Spleen (tissue), 11 donors: Measurements from ENCODE around the gene NUDT14. TPM values are rescaled to one million over a fixed set of nuclear protein-coding genes. Genes with fewer than 3 reads are reported as not detected.

Experiments used
- DNase-seq: peaks from one replicate; pipeline ENCODE4 v3.0.0-alpha.2; 2020
- H3K27ac ChIP-seq, 8 donors: fragments of 200-600 bp; sonication (generic) in 7 of 8; 1 replicate in 4 of 8; 2 replicates in 4 of 8; pipeline versions ENCODE4 v1.5.0 to v1.8.0; 2016 to 2021; ENCODE audit warnings: inconsistent platforms in 4 of 8, mild to moderate bottlenecking in 4 of 8, moderate library complexity in 1 of 8
- H3K27me3 ChIP-seq, 7 donors: fragments of 200-600 bp; sonication (generic) in 6 of 7; replicated peaks in 1 of 7; 1 replicate in 4 of 7; 2 replicates in 3 of 7; pipeline versions ENCODE4 v1.5.0 to v1.8.0; 2016 to 2021; ENCODE audit warnings: inconsistent platforms in 3 of 7, mild to moderate bottlenecking in 1 of 7
- H3K36me3 ChIP-seq, 6 donors: fragments of 200-600 bp; sonication (generic) in 5 of 6; 1 replicate in 4 of 6; 2 replicates in 2 of 6; pipeline versions ENCODE4 v1.5.0 to v1.8.0; 2016 to 2021; ENCODE audit warnings: inconsistent platforms in 2 of 6
- H3K4me1 ChIP-seq, 6 donors: fragments of 200-600 bp; sonication (generic) in 5 of 6; 1 replicate in 3 of 6; 2 replicates in 3 of 6; pipeline versions ENCODE4 v1.5.0 to v1.8.0; 2016 to 2021; ENCODE audit warnings: inconsistent platforms in 3 of 6
- H3K4me3 ChIP-seq, 8 donors: fragments of 200-600 bp; sonication (generic) in 7 of 8; 1 replicate in 4 of 8; 2 replicates in 4 of 8; pipeline versions ENCODE4 v1.5.0 to v1.8.0; 2016 to 2021; ENCODE audit warnings: inconsistent platforms in 4 of 8, mild to moderate bottlenecking in 4 of 8, moderate library complexity in 2 of 8
- H3K9me3 ChIP-seq, 8 donors: fragments of 200-600 bp; sonication (generic) in 7 of 8; 1 replicate in 4 of 8; 2 replicates in 4 of 8; pipeline versions ENCODE4 v1.5.0 to v1.8.0; 2016 to 2021; ENCODE audit warnings: inconsistent platforms in 4 of 8
- POLR2A ChIP-seq, 3 donors: fragments of 450-650 bp; IDR thresholded peaks; one replicate each; pipeline ENCODE4 v1.5.1; 2017; ENCODE audit warnings: antibody characterized with exemption in 3 of 3, mild to moderate bottlenecking in 1 of 3
- POLR2AphosphoS5 ChIP-seq, 3 donors: sonication (generic); formaldehyde crosslinking; IDR thresholded peaks; one replicate each; pipeline ENCODE4 v1.5.1; 2017; ENCODE audit warnings: antibody characterized with exemption in 3 of 3
- WGBS, 5 donors: extraction: QIAGEN DNeasy Blood & Tissue Kit in 3 of 5; methylation state at CpG; one replicate each; pipeline versions ENCODE4 v1.1.5 to v1.1.7; 2013 to 2018; 5-methylcytosine and 5-hydroxymethylcytosine counted together
- intact Hi-C: fragments of 100-400 bp; cut with DNase I; formaldehyde crosslinking; loops from one replicate; pipeline ENCODE4 v1.15.0; 2023; ENCODE audit warnings: low total_unique reads
- polyA plus RNA-seq, 3 donors: library from polyadenylated mRNA; stranded (reverse); fragments of 200-250 nt; gene quantifications; one replicate each; pipeline ENCODE4 v1.2.1, GENCODE V29; 2013
- total RNA-seq, 7 donors: library from RNA; depleted of rRNA in 3 of 7; stranded (reverse); fragments of >200 nt in 3 of 7; fragmentation: NEBNext Ultra II Directional in 4 of 7; extraction: Animal tissue kit (Norgen Biotek cat#: 25700) in 4 of 7; gene quantifications; one replicate each; pipeline versions ENCODE4 v1.1.0 to v1.2.1, GENCODE V29; 2016 to 2021
- TF ChIP-seq, protein P1 (sequence below), 11 experiments: fragments of 200-600 bp in 7 of 11; fragments of 450-650 bp in 4 of 11; sonication (generic) in 4 of 11; IDR thresholded peaks in 8 of 11; conservative IDR thresholded peaks in 3 of 11; 1 replicate in 7 of 11; 2 replicates in 4 of 11; pipeline versions ENCODE4 v1.4.0 to v1.8.0; 2016 to 2021; ENCODE audit warnings: antibody characterized with exemption in 11 of 11, inconsistent platforms in 4 of 11, mild to moderate bottlenecking in 1 of 11
- donor health status: healthy with polysubstance abuse.
- donor health status: DM: no; HTN: no; CAD: no; lungs with moderate emphysema.
- donor health status: DM: no; HTN: no; CAD: no.
- donor health status: Bipolar disorder and iron deficiency.
- donor health status: healthy.
- donor health status: DM: no; HTN: no; CAD: no.
- donor health status: DM: yes; HTN: yes; CAD: no.

Gene NUDT14
- total and polyA plus RNA-seq, 10 donors, result 10.1 to 31.1 (median 21.5) TPM

DNA sequence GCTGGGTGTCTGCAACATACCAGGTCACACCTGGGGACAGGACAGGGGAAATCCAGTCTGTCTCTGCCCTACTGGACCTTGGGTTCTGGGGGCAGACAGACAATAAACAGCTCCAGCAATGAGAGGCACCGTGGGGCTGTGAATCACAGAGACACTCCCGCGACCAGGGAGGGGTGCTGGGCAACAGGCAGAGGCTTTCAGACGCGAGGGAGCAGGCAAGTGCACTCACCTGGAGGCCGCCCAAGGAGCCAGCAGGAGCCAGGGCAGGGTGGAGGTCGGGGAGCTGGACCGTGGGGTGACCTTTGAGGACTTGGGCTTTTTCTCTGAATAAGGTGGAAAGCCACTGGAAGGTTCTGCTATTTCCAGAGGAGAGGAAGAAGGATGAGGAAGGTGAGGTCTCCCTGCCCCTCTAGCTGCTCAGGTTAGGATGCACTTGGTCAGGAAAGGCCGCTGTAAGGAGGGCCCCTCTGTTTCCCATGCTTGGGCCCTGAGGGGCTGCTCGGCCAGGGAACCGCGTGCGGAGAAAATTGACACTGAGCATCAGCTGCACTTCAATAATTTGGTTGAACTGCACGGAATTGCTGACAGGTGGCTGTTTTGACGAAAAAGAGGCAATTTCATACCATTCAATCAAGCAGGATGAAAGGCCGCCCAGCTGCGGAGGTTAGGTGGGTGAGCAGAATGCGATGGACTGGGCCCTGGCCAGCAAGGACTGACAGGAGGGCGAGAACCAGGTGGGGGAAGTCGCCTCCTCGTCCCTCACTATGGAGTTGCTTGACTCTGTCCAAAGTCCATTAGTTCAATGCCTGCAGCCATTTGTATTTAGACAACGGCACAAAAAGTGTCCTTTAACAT lies 54.8 kb downstream of the NUDT14 start:
- WGBS, 5 donors, result 75 to 81% (median 78%) methylated on average over 22 of the region's 22 CpGs
- Histone ChIP-seq H3K9me3 (peaks cover 0 to 29% (median 21%) of the 10 kb centered on the region in 8 donors), H3K4me3 (no peak overlapping the region), H3K27ac (no peak overlapping the region), H3K36me3 (no peaks in the 10 kb centered on the region), H3K4me1 (no peaks in the 10 kb centered on the region), H3K27me3 (peaks cover 0 to 60% (median 0%) of the 10 kb centered on the region in 7 donors)
- TF ChIP-seq POLR2A (IDR thresholded peaks at IDR 0.05) (no peak), POLR2AphosphoS5 (IDR thresholded peaks at IDR 0.05) (no peak)
- TF ChIP-seq, protein P1, sequence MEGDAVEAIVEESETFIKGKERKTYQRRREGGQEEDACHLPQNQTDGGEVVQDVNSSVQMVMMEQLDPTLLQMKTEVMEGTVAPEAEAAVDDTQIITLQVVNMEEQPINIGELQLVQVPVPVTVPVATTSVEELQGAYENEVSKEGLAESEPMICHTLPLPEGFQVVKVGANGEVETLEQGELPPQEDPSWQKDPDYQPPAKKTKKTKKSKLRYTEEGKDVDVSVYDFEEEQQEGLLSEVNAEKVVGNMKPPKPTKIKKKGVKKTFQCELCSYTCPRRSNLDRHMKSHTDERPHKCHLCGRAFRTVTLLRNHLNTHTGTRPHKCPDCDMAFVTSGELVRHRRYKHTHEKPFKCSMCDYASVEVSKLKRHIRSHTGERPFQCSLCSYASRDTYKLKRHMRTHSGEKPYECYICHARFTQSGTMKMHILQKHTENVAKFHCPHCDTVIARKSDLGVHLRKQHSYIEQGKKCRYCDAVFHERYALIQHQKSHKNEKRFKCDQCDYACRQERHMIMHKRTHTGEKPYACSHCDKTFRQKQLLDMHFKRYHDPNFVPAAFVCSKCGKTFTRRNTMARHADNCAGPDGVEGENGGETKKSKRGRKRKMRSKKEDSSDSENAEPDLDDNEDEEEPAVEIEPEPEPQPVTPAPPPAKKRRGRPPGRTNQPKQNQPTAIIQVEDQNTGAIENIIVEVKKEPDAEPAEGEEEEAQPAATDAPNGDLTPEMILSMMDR (IDR thresholded peaks at IDR 0.05 in 8 of 11, conservative IDR thresholded peaks at IDR 0.05 in 3 of 11), result no peak
- intact Hi-C loops, result no loop called here
- DNase-seq, result no peak

DNA sequence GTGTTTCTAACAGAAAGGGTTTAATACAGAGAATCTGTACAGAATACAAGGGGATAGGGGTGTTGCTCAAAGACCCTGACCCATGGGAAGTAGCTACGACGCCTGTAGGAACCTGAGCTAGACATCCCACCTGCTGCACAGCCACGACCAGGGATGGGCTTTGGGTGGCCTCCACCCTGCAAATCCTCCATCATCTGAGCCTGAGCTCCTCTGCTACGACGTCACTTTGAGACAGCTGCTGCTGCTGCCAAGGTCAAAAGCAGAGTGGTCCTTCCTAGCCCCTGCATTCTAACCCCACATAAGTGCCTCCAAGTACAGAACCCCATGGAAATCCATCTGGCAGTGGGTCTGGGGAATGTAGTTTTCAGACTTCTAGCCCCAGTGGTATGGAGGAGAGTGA lies 56.3 kb downstream of the NUDT14 start:
- no peak overlapping the region for H3K4me3 ChIP-seq
- no peak for DNase-seq
- H3K27me3 ChIP-seq, result peaks cover 0 to 60% (median 0%) of the 10 kb centered on the region in 7 donors
- TF ChIP-seq, protein P1 (IDR thresholded peaks at IDR 0.05 in 8 of 11, conservative IDR thresholded peaks at IDR 0.05 in 3 of 11), result no peak
- TF ChIP-seq POLR2A (IDR thresholded peaks at IDR 0.05), result no peak
- no peak for TF ChIP-seq POLR2AphosphoS5 (IDR thresholded peaks at IDR 0.05)
- no peaks in the 10 kb centered on the region for H3K4me1 ChIP-seq
- intact Hi-C loops, result no loop called here
- 49 to 75% (median 59%) methylated on average over 4 to 5 of the region's 5 CpGs for WGBS, 5 donors
- H3K27ac ChIP-seq, result no peak overlapping the region
- H3K36me3 ChIP-seq, result no peaks in the 10 kb centered on the region
- peaks cover 0 to 28% (median 20%) of the 10 kb centered on the region in 8 donors for H3K9me3 ChIP-seq

DNA sequence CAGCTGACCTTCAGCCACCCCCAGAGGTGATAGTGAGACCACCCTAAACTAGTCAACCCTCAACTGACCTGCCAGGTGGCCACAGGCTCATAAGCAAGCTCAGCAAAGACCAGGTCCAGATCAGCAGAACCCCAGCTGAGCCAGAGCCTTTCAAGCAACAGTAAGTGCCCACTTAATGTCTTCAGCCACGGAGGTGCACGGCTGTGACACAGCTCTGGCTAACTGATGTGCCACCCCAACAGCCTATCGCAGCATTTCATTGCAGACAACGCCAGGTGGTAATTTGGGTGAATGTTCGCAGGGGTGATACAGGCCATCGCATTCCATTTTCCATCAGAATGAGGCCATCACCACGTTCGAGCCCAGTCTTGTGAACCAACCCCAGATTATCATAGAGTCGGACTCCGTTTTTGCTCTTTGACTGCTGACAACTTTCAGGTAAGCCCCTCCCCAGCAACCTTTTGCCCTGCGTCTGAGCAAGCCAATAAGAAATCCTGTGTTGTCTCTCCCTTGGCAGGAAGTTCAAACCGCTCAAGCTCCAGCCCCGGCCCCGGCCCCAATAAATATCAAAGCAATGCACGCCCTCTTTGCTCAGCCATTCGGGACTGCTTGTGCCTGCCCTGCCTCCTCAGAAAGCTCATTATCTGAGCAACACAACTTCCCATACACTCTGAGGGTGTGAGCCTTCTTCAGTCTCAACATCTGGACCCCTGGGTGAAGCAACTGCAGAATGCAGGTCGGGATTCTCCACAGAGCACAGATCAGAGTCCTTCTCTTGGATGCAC lies 56.9 kb downstream of the NUDT14 start:
- Histone ChIP-seq H3K36me3 (no peaks in the 10 kb centered on the region), H3K27me3 (peaks cover 0 to 65% (median 4%) of the 10 kb centered on the region in 7 donors), H3K4me1 (no peaks in the 10 kb centered on the region), H3K9me3 (peaks cover 0 to 28% (median 20%) of the 10 kb centered on the region in 8 donors), H3K4me3 (no peak overlapping the region), H3K27ac (no peak overlapping the region)
- intact Hi-C loops, result no loop called here
- no peak for TF ChIP-seq POLR2AphosphoS5 (IDR thresholded peaks at IDR 0.05)
- TF ChIP-seq POLR2A (IDR thresholded peaks at IDR 0.05), result no peak
- TF ChIP-seq, protein P1 (IDR thresholded peaks at IDR 0.05 in 8 of 11, conservative IDR thresholded peaks at IDR 0.05 in 3 of 11), result no peak
- 58 to 66% (median 61%) methylated on average over 17 of the region's 17 CpGs for WGBS, 5 donors
- DNase-seq, result no peak
